Keratinocyte (primary cell): ENCODE data around the gene KDM5B. TPM values are rescaled to one million over a fixed set of nuclear protein-coding genes. Genes with fewer than 3 reads are reported as not detected.

Experiments used
- DNase-seq: peaks from one replicate; pipeline ENCODE4 v3.0.0-alpha.2; 2011; ENCODE audit warnings: low read depth, missing footprints, low spot score
- FAIRE-seq: peaks from 2 replicates; lab custom pipeline; 2011; peaks lifted over from hg19 to GRCh38; lab: Jason Lieb, UNC
- H2AFZ ChIP-seq: 2 replicates; pipeline ENCODE4 v1.6.0; 2012; ENCODE audit warnings: low read length, control low read depth, inconsistent platforms; ENCODE audit not compliant: control insufficient read depth
- H3K27ac ChIP-seq: 2 replicates; pipeline ENCODE4 v1.5.1; 2011; ENCODE audit warnings: low read length; ENCODE audit not compliant: control insufficient read depth, insufficient read depth
- H3K27me3 ChIP-seq: 3 replicates; pipeline ENCODE4 v1.6.0; 2011; ENCODE audit warnings: low read length; ENCODE audit not compliant: control insufficient read depth, insufficient read depth; ENCODE audit errors: extremely low read depth
- H3K36me3 ChIP-seq, 2 experiments: 2 replicates in 1 of 2; 3 replicates in 1 of 2; pipeline ENCODE4 v1.5.1; 2011; ENCODE audit warnings: low read length in 2 of 2, mild to moderate bottlenecking in 1 of 2; ENCODE audit not compliant: control insufficient read depth in 2 of 2, insufficient read depth in 2 of 2; ENCODE audit errors: extremely low read depth in 1 of 2
- H3K4me1 ChIP-seq: 3 replicates; pipeline ENCODE4 v1.5.1; 2011; ENCODE audit warnings: low read length; ENCODE audit not compliant: control insufficient read depth, insufficient read depth; ENCODE audit errors: extremely low read depth
- H3K4me2 ChIP-seq: 3 replicates; pipeline ENCODE4 v1.6.0; 2011; ENCODE audit warnings: low read depth, low read length; ENCODE audit not compliant: control insufficient read depth, insufficient read depth; ENCODE audit errors: extremely low read depth
- H3K4me3 ChIP-seq, 3 experiments: fragments of 200-600 bp in 1 of 3; sonication (generic) in 1 of 3; 2 replicates in 2 of 3; 3 replicates in 1 of 3; pipeline ENCODE4 v1.5.1; 2011 to 2016; ENCODE audit warnings: low read length in 3 of 3, mild to moderate bottlenecking in 3 of 3, control low read depth in 2 of 3, inconsistent platforms in 1 of 3, low read depth in 1 of 3, mixed read lengths in 1 of 3, mixed run types in 1 of 3, moderate library complexity in 1 of 3; ENCODE audit not compliant: control insufficient read depth in 2 of 3, insufficient read depth in 2 of 3; ENCODE audit errors: extremely low read depth in 1 of 3
- H3K79me2 ChIP-seq: 2 replicates; pipeline ENCODE4 v1.6.0; 2012; ENCODE audit warnings: low read length; ENCODE audit not compliant: control insufficient read depth, insufficient read depth
- H3K9ac ChIP-seq: 3 replicates; pipeline ENCODE4 v1.6.0; 2011; ENCODE audit warnings: low read length; ENCODE audit not compliant: control insufficient read depth, insufficient read depth; ENCODE audit errors: extremely low read depth
- H3K9me1 ChIP-seq: 3 replicates; pipeline ENCODE4 v1.6.0; 2011; ENCODE audit warnings: low read length; ENCODE audit not compliant: control insufficient read depth, insufficient read depth; ENCODE audit errors: extremely low read depth
- H3K9me3 ChIP-seq: 2 replicates; pipeline ENCODE4 v1.5.1; 2012; ENCODE audit warnings: low read depth, low read length; ENCODE audit not compliant: control insufficient read depth
- H4K20me1 ChIP-seq: 3 replicates; pipeline ENCODE4 v1.6.0; 2011; ENCODE audit warnings: low read length; ENCODE audit not compliant: control insufficient read depth, insufficient read depth; ENCODE audit errors: extremely low read depth
- CTCF ChIP-seq, 3 experiments: IDR thresholded peaks in 1 of 3; conservative IDR thresholded peaks in 1 of 3; optimal IDR thresholded peaks in 1 of 3; 2 replicates in 2 of 3; 3 replicates in 1 of 3; pipeline versions ENCODE3 to v1.5.1; 2011; ENCODE audit warnings: low read length in 3 of 3, mild to moderate bottlenecking in 3 of 3, moderate library complexity in 2 of 3, control low read depth in 1 of 3, inconsistent platforms in 1 of 3; ENCODE audit not compliant: insufficient read depth in 2 of 3; ENCODE audit errors: extremely low read depth in 1 of 3
- EZH2 ChIP-seq: IDR thresholded peaks from one replicate; pipeline ENCODE4 v1.6.1; 2012; ENCODE audit warnings: inconsistent platforms, mild to moderate bottlenecking, low read length, moderate library complexity
- dilution Hi-C: fragments of 300-500 bp; cut with MboI; formaldehyde crosslinking; loops from one replicate; pipeline ENCODE4 v1.7.0; 2020; ENCODE audit warnings: low sequenced_read_pairs; ENCODE audit not compliant: extremely low pct_ligation_motif_present
- polyA plus RNA-seq, 5 experiments: library from polyadenylated mRNA; depleted of rRNA in 3 of 5; stranded (reverse) in 3 of 5; stranded (forward) in 1 of 5; unstranded in 1 of 5; fragments of >200 nt; gene quantifications; 1 replicate in 1 of 5; 2 replicates in 3 of 5; 3 replicates in 1 of 5; pipeline versions ENCODE4 v1.2.1 to v1.2.3, GENCODE V29; 2011 to 2012; ENCODE audit warnings: missing spikeins in 2 of 5, low read depth in 1 of 5, low replicate concordance in 1 of 5

KDM5B gene
- polyA plus RNA-seq, 1 donor (not counting 4 experiments of a cell fraction or from before 2014, with no cell fraction given): 60.1 TPM

GRCh38 chr1:202687798-202688197 lies 120.4 kb downstream of the KDM5B start:
- FAIRE-seq: no peak
- dilution Hi-C loops: no loop called here

DNA sequence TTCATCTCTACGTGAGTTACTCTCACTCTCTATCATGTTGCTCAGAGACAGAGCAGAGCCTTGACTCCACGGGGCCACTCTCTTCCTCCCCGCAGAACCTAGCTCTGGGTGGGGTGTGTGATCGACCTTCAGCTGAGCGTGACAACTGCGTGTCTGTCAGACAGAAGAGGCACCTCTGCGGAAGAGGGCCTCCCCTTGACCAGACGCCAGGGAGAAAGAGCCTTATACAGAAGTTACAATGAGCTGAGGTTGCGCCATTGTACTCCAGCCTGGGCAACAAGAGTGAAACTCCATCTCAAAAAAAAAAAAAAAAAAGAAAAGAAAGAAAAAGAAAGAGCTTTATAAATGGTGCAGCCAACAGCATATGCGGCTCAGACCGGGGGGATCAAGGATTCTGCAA lies 120.9 kb downstream of the KDM5B start:
- Histone ChIP-seq H3K9me3 (no peaks in the 10 kb centered on the region), H4K20me1 (no peaks in the 10 kb centered on the region), H3K4me3 (no peak overlapping the region), H3K9ac (no peak overlapping the region), H3K4me2 (no peak overlapping the region), H3K27me3 (peaks cover 25% of the 10 kb centered on the region), H3K36me3 (no peaks in the 10 kb centered on the region), H3K4me1 (no peaks in the 10 kb centered on the region), H2AFZ (no peak overlapping the region), H3K9me1 (no peaks in the 10 kb centered on the region), H3K79me2 (no peaks in the 10 kb centered on the region), H3K27ac (no peak overlapping the region)
- TF ChIP-seq EZH2: no peak
- TF ChIP-seq CTCF (optimal IDR thresholded peaks at IDR 0.05 in 1 of 3, IDR thresholded peaks at IDR 0.05 in 1 of 3, conservative IDR thresholded peaks at IDR 0.05 in 1 of 3; ENCODE audit: extremely low read depth in 1 of 3, insufficient read depth in 2 of 3, low read length in 3 of 3): no peak
- FAIRE-seq (no peak), DNase-seq (no peak)
- dilution Hi-C loops: no loop called here

More at GRCh38 chr1:202687798-202688197, 120.4 kb downstream of the KDM5B start:
- H3K4me1 ChIP-seq: no peaks in the 10 kb centered on the region
- H3K36me3 ChIP-seq: no peaks in the 10 kb centered on the region
- H3K79me2 ChIP-seq: no peaks in the 10 kb centered on the region
- H3K9ac ChIP-seq: no peak overlapping the region
- no peak overlapping the region for H3K27ac ChIP-seq
- no peak for TF ChIP-seq EZH2
- no peak for TF ChIP-seq CTCF (optimal IDR thresholded peaks at IDR 0.05 in 1 of 3, IDR thresholded peaks at IDR 0.05 in 1 of 3, conservative IDR thresholded peaks at IDR 0.05 in 1 of 3; ENCODE audit: extremely low read depth in 1 of 3, insufficient read depth in 2 of 3, low read length in 3 of 3)
- no peak overlapping the region for H3K4me2 ChIP-seq
- no peak for DNase-seq
- no peaks in the 10 kb centered on the region for H3K9me3 ChIP-seq
- peaks cover 23% of the 10 kb centered on the region for H3K27me3 ChIP-seq
- H4K20me1 ChIP-seq: no peaks in the 10 kb centered on the region
- no peaks in the 10 kb centered on the region for H3K9me1 ChIP-seq
- no peak overlapping the region for H3K4me3 ChIP-seq
- no peak overlapping the region for H2AFZ ChIP-seq
